C4-2B (cell line): ENCODE data around the gene C3orf33.

Source experiments
- CTCF ChIP-seq: fragments of 450-650 bp; conservative IDR thresholded peaks from 2 replicates; pipeline ENCODE4 v1.5.1; 2017; ENCODE audit warnings: mild to moderate bottlenecking
- ZFX ChIP-seq: fragments of 450-650 bp; IDR thresholded peaks from 2 replicates; pipeline ENCODE4 v1.6.1; 2017

GRCh38 chr3:155785662-155786295, 20.3 kb downstream of the C3orf33 start:
- no peak for TF ChIP-seq CTCF
- TF ChIP-seq ZFX, result no peak
